Colonic mucosa (tissue), 4 donors: Measurements from ENCODE around the gene KAT2A. TPM values are rescaled to one million over a fixed set of nuclear protein-coding genes. Genes with fewer than 3 reads are reported as not detected.

ENCODE experiments used
- DNase-seq: peaks from one replicate; pipeline ENCODE4 v3.0.0-alpha.2; 2020
- H3K27ac ChIP-seq: fragments of 200-600 bp; one replicate; pipeline ENCODE4 v1.8.0; 2021
- H3K27me3 ChIP-seq: fragments of 200-600 bp; one replicate; pipeline ENCODE4 v1.8.0; 2021
- H3K36me3 ChIP-seq: fragments of 200-600 bp; one replicate; pipeline ENCODE4 v1.8.0; 2021
- H3K4me1 ChIP-seq: fragments of 200-600 bp; one replicate; pipeline ENCODE4 v1.8.0; 2021; ENCODE audit warnings: mild to moderate bottlenecking
- H3K4me3 ChIP-seq: fragments of 200-600 bp; one replicate; pipeline ENCODE4 v1.8.0; 2021
- H3K9ac ChIP-seq, 2 donors: one replicate each; pipeline ENCODE4 v1.7.0; 2013; ENCODE audit warnings: control low read depth in 2 of 2, low read depth in 2 of 2, low read length in 2 of 2
- H3K9me3 ChIP-seq: fragments of 200-600 bp; one replicate; pipeline ENCODE4 v1.8.0; 2021
- intact Hi-C: fragments of 100-400 bp; cut with DNase I; formaldehyde crosslinking; loops from one replicate; pipeline ENCODE4 v1.14.1; 2022
- total RNA-seq, 2 donors: library from RNA; stranded (reverse); fragmentation: NEBNext Ultra II Directional in 1 of 2; extraction: Animal tissue kit (Norgen Biotek cat#: 25700) in 1 of 2; gene quantifications; one replicate each; pipeline ENCODE4 v1.2.1, GENCODE V29; 2021
- TF ChIP-seq, protein P1 (sequence below): fragments of 200-600 bp; IDR thresholded peaks from one replicate; pipeline ENCODE4 v1.8.0; 2022; ENCODE audit warnings: antibody characterized with exemption, mild to moderate bottlenecking
- donor health status: healthy.
- donor health status: DM: no; HTN: no; CAD: no.
- donor health status: DM: no; HTN: no; CAD: no.

KAT2A gene
- total RNA-seq, 2 donors from 2014 or later: 16.9 to 59.8 TPM

DNA sequence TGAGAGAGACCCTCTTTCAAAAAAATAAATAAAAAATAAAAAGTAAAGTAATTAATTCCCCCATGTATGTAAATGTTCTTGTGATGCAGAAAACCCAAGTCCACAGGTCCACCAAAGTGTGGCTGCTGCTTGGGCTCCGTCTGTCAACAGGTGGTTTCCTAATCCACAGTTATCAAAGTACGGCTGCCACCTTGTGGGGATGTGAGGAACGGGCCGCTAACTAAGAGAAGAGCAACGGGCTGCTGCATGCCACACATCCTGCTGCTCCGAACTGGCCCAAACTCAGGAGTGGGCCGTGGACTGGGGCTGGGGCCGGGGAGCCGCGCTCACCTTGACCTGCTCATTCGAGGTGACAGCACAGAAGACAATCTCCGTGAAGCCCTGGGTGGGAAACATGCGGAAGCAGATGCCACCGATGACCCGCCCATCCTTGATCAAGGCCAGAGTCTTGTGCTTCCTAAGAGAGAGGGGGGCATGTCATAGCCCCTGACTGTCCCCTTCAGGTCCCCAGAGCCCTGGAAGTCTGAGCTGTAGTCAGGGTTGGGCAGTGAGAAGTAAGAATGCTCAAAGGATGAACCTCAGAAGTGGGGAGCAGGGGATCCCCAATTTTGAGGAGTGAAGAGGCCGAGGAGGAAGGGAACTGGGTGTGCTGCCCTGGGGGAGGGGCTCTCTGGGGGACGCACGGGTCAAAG, 4.3 kb downstream of the KAT2A start:
- Histone ChIP-seq H3K27ac (no peak overlapping the region), H3K4me3 (no peak overlapping the region), H3K9ac (no peak overlapping the region), H3K9me3 (no peaks in the 10 kb centered on the region), H3K4me1 (peaks cover 13% of the 10 kb centered on the region), H3K27me3 (no peaks in the 10 kb centered on the region), H3K36me3 (no peaks in the 10 kb centered on the region)
- TF ChIP-seq, protein P1, sequence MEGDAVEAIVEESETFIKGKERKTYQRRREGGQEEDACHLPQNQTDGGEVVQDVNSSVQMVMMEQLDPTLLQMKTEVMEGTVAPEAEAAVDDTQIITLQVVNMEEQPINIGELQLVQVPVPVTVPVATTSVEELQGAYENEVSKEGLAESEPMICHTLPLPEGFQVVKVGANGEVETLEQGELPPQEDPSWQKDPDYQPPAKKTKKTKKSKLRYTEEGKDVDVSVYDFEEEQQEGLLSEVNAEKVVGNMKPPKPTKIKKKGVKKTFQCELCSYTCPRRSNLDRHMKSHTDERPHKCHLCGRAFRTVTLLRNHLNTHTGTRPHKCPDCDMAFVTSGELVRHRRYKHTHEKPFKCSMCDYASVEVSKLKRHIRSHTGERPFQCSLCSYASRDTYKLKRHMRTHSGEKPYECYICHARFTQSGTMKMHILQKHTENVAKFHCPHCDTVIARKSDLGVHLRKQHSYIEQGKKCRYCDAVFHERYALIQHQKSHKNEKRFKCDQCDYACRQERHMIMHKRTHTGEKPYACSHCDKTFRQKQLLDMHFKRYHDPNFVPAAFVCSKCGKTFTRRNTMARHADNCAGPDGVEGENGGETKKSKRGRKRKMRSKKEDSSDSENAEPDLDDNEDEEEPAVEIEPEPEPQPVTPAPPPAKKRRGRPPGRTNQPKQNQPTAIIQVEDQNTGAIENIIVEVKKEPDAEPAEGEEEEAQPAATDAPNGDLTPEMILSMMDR: peak; percentile 86
- intact Hi-C loops: loop anchor here (5.0 kb wide), 2 partner anchors 50 to 90 kb away; no protein-coding TSS in a partner anchor
- DNase-seq: peak; percentile 89

DNA sequence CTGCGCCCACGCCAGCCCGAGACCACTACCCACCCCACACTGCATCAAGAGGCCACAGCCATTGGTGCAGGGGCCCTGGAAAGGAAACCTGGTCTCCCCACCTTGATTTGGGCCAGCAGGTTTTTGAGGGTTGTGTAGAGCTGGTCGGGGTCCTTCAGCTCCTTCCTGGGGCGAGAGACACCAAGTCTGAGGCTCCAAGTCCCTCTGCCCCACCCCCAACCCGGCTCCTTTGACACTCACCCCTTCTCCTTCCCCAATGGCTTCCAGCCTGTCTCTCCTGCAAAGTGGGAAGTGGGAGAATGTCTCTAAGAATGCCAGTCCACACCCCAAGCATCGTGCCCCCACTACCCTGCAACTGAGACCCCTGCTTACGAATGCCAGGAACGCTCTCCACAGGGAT, 7.0 kb downstream of the KAT2A start:
- Histone ChIP-seq H3K4me1 (peaks cover 15% of the 10 kb centered on the region), H3K9me3 (no peaks in the 10 kb centered on the region), H3K9ac (no peak overlapping the region), H3K27me3 (no peaks in the 10 kb centered on the region), H3K36me3 (no peaks in the 10 kb centered on the region), H3K4me3 (no peak overlapping the region), H3K27ac (no peak overlapping the region)
- intact Hi-C loops: loop anchor here (2.0 kb wide), 1 partner anchor 149 kb away; no protein-coding TSS in a partner anchor
- DNase-seq: no peak
- TF ChIP-seq, protein P1: no peak

DNA sequence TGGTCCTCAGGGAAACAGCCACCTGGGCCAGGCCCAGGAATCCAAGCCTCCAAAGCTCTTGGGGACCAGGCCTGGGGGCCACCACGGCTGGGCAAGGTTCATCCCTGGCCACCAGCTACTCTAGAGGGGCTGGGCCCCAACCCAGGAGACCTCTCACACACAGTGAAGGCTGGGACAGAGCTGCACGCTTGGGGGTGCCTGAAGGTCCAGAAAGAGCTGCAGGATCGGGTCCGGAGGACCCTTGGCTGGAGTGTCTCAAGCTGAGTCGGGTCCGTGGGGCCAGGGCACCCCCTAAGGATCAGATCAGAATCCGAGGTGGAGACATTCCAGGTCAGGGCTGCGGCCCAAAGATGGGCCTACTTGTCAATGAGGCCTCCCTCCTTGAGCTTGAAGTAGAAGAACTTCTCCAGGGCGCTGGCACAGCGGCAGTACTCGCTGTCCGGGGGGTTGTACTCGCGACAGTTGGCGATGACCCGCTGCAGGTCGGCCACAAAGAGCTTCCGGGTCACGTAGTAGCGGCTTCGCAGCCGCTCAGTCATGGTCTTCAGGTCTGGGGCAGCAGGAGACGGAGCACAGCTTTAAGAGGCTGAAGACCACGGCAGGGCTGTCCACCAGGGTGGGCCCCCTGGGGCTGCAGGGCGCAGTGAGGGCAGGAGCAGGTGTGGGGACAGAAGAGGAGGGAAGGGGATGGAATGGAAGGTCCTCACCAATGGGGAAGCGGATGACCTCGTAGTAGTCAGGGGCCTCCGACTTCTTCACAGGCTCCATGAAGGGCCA, 7.7 kb downstream of the KAT2A start:
- TF ChIP-seq, protein P1: no peak
- Histone ChIP-seq H3K9me3 (no peaks in the 10 kb centered on the region), H3K4me1 (peaks cover 15% of the 10 kb centered on the region), H3K27ac (peak overlapping the region; percentile 91), H3K4me3 (no peak overlapping the region), H3K9ac (peak overlapping the region; percentile 48 to 91), H3K27me3 (no peaks in the 10 kb centered on the region), H3K36me3 (no peaks in the 10 kb centered on the region)
- no peak for DNase-seq
- intact Hi-C loops: loop anchor here (2.0 kb wide), 1 partner anchor 149 kb away; no protein-coding TSS in a partner anchor

DNA sequence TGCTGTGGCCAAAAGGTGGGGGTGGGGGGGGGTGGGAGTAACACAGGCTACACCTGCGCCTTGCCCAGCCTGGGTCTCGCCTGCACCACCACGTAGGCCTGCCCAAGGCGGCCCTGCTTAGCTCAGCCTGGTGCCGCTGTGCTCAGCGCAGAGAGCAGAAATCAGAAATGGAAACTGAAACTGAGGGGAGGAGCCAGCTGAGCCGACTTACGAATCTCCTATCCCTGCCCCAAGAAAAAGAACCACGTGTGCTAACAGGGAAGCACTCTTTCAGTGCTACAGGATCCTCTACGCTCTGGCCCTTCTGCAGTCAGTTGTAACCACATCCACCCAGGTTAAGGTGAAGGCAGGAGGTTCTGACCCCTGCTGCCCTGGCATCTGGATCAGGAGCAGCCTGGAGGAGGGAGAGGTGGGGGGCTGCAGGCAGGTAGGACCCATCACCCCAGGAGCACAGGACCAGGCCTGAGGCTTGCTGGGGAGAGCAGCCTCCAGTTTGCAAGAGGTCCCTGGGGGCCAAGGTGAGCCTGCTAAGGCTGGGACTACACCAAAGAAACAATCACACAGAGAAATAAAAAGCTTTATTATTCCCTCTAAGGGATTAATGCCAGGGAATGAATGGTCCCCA, 8.5 kb downstream of the KAT2A start, which contains the start of gene DHX58:
DHX58 (minus strand) TSS at position 163 of the 625 bp plus-strand sequence. CDS start 822 bp downstream, outside the sequence.
- Histone ChIP-seq H3K27ac (peak within 1 kb of the TSS; percentile 91), H3K4me1 (peaks cover 15% of the 10 kb centered on the region), H3K27me3 (no peaks in the 10 kb centered on the region), H3K9me3 (no peaks in the 10 kb centered on the region), H3K36me3 (no peaks in the 10 kb centered on the region), H3K9ac (peak within 1 kb of the TSS; percentile 81 to 91), H3K4me3 (peak within 1 kb of the TSS; percentile 42)
- TF ChIP-seq, protein P1: no peak
- peak; percentile 85 for DNase-seq
- intact Hi-C loops: no loop called here

DNA sequence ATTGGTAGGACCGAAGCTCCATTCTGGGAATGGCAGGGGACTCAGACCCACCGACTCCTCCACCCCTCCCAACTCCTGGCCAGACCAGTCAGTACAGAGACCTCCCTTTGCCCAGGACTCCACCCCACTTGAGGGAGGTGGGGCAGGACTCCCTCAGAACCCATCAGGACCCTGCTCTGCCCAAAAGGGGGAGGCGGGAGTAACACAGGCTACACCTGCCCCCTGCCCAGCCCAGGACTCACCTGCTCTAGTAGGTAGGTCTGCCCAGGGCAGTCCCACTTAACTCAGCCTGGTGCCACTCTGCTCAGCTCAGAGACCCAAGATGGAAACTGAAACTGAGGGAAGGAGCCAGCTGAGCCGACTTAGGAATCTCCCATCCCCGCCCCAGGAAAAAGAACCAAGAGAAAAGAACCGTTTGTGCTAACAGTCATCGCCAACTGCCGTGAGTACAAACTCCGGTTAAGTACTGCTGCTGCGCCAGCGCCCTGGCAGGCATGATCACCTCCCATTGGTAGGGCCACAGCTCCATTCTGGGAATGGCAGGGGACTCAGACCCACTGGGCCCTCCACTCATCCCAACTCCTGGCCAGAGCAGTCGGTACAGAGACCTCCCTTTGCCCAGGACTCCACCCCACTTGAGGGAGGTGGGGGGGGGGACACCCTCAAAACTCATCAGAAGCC, 9.2 kb downstream of the KAT2A start:
- TF ChIP-seq, protein P1: no peak
- intact Hi-C loops: no loop called here
- H3K4me1 ChIP-seq: peaks cover 15% of the 10 kb centered on the region
- H3K4me3 ChIP-seq: peak overlapping the region; percentile 42
- peak overlapping the region; percentile 81 to 91 for H3K9ac ChIP-seq
- DNase-seq: peak; percentile 59
- peak overlapping the region; percentile 91 for H3K27ac ChIP-seq
- no peaks in the 10 kb centered on the region for H3K36me3 ChIP-seq
- no peaks in the 10 kb centered on the region for H3K9me3 ChIP-seq
- no peaks in the 10 kb centered on the region for H3K27me3 ChIP-seq
